NCI-H1694 (cell line): ENCODE results near the gene HSPB8.
"Not testable (repeated sequence)": the region's sequence is repeated elsewhere in the genome, so short reads cannot be mapped to it uniquely, and the experiment has no call there.

Source experiments
- DNase-seq: peaks from one replicate; lab custom pipeline; 2025; lab: John Stamatoyannopoulos, UW

Gene HSPB8

GRCh38 chr12:119206348-119207062 lies 27.8 kb downstream of the HSPB8 start:
- peak; percentile 33 for DNase-seq

- DNase-seq: no peak
Observed at GRCh38 chr12:119207063-119207560, 28.4 kb downstream of the HSPB8 start.

DNA sequence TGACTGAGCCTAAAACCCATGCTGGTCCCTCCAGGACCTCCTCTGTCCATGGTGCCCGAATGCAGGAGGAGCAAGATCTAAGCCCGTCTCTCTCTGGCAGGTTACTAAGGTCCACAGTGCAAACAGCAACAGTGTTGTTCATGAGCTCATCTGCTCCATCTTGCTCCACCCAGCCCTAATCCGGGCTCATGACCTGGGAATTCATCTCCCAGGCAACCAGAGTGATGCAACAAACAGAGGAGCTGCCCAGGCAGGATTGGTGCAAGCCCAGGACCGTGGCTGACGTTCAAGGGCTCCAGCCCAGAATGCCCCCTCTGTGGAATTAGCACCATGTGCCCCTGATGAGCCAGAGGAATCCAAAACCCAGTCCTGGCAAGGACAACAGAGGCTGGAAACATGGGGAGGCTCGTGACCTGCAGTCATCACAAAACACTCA lies 29.9 kb downstream of the HSPB8 start:
- no peak for DNase-seq

GRCh38 chr12:119211884-119212283 lies 33.2 kb downstream of the HSPB8 start:
- no peak for DNase-seq

DNA sequence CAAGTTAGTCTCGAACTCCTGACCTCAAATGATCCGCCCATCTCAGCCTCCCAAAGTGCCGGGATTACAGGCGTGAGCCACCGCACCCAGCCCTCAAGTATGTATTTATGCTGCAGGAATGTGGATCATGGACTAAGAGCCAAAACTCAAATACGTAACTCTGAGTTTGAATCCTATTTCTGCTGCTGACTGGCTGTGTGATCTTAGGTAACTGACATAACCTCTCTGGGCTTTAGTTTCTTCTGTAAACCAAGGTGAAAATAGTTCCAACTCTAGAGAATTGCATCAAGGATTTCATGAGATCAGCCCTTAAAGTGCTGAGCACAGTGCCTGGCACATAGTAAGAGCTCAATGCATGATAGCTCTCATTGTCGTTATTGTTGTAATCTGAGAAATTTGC lies 37.4 kb downstream of the HSPB8 start:
- DNase-seq: no peak

DNA sequence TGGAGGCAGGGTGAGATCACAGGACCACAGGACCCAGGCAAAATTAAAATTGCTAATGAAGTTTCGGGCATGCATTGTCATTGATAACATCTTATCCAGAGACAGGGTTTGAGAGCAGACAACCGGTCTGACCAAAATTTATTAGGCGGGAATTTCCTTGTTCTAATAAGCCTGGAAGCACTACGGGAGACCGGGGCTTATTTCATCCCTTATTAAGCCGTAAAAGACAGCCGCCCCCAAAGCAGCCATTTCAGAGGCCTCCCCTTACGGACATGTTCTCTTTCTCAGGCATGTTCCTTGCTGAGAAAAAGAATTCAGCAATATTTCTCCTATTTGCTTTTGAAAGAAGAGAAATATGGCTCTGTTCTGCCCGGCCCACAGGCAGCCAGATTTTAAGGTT lies 40.1 kb downstream of the HSPB8 start:
- DNase-seq: not testable (repeated sequence)

DNA sequence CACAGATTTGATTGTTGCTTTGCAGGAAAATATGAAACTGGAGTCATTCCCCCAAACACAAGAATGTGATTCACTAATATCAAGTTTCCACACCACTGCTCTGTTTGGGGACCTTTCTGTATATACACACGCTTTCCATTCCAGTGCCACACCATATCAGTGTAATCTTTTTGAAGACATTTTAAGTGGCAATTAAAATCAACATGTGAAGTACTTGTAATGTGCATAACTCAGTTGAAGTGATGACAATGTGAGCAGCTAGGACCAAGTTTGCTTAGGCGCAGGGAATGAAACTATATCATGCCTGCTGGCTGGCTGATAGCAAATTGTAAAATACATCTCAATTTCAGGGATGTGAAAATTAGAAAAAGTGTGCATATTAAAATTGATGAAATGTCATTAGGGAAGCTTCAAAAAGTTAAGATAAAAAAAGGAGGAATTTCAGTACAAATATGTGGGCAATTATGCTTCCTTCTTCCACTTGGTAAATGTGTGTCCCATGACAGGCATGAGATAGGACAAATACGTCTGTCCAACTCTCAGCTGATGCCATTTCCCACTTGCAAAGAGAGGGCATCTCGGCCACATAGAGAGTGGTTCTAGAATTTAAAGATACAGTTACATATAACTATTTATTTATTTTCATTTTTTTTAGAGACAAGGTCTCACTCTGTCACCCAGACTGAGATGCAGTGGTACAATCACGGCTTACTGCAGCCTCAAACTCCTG lies 43.7 kb downstream of the HSPB8 start:
- no peak for DNase-seq

GRCh38 chr12:119225454-119225853 lies 46.7 kb downstream of the HSPB8 start:
- DNase-seq: no peak

GRCh38 chr12:119227292-119227691 lies 48.6 kb downstream of the HSPB8 start:
- DNase-seq: no peak

DNA sequence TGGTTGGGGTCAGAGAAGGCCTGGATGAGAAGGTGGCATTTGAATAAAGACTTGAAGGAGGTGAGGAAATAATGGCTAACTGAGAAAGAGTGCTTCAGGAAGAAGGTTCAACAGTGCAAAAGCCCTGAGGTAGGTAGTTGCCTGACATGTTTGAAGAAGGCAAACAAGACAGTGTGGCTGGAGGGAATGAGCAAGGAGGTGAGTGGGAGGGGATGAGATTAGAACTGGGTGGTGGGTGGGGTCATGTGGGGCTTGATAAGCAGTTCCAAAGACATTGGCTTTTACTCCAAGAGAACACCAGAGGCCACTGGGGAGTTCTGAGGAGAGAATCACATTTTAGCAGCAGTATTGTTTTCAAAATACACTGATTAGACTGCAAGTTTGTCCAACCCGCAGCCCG lies 50.5 kb downstream of the HSPB8 start:
- DNase-seq: no peak

DNA sequence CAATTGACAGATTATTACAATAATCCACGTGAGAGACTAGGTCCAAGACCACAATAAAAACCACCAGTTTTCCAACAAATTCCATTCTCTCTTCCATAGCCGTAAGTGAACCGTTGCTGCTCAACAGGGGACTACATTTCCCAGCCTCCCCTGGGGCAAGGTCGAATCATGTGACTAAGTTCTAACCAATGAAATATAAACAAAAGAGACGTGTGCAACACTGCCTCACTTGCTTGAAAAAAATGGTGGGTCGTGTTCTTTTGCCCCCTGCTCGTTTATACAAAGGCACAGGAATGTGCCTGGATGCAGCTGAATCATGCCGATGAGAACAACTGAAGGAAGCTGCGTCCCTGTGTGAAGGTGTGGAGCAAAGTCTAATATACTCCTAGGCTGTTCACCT lies 51.1 kb downstream of the HSPB8 start:
- DNase-seq: peak; percentile 1

GRCh38 chr12:119230807-119231206 lies 52.1 kb downstream of the HSPB8 start:
- DNase-seq: no peak

GRCh38 chr12:119231774-119232173 lies 53.0 kb downstream of the HSPB8 start:
- DNase-seq: no peak

DNA sequence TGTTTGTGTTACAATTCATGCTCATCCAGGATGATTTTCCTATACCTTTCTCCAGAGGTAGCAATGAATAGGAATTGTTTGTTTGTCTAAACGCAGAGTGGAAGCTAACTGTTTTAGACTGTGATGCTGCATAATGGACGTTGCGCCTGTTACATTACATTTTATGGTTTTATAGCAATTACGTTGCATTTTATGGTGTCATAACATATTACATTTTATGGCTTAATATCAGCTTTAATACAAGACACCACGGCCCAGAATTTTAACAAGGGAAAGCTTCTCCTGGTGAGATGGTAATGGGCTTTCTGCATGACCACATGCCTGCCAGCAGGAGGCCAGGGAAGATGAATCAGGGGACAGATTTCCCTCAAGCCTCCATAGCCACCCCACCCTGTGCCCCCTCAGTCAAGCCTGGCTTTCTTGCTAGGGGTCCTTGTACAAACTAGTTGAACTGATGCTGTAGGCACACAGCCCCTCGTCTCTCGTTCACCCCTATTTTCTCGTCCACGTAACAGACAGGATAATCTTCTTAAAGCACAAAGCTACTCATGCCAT lies 56.5 kb downstream of the HSPB8 start:
- no peak for DNase-seq

DNA sequence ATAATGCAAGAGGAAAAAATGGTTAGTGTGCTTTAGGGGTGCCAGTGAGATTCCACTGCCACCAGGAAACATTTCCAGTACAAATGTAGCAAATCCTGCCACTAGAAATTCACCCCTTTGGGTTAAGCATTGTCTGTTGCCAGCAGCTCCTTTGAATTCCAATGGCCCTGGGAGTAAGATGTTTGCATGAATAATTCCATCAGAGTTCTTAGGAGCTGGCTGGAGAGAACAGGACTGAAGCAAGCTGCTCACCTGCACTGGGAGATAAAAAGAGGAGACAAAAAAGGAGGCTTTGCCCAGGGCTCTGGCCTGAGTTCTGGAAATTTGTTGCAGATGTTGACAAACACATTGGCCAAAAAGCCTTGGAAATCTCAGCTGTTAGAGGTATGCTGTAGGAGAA lies 57.6 kb downstream of the HSPB8 start:
- DNase-seq: no peak

GRCh38 chr12:119239040-119239439 lies 60.3 kb downstream of the HSPB8 start:
- DNase-seq: no peak

DNA sequence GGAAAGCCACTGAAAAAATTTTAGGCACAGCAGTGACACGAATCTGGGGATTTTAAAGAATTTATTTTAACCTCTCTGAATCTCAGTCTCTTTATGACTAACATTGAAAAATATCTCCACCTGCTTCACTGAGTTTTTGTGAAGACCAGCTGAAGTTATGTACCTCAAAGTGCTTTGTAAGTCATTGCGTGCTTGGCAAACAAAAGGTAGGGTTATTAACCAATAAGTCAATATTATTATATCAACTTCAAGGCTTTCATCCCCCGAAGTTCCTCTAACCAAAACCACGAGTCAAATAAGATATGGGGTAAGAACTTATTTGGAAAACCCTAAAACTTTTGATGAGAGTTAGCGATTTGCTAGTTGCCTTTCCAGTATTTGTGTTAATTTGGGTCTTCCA lies 62.3 kb downstream of the HSPB8 start:
- no peak for DNase-seq

DNA sequence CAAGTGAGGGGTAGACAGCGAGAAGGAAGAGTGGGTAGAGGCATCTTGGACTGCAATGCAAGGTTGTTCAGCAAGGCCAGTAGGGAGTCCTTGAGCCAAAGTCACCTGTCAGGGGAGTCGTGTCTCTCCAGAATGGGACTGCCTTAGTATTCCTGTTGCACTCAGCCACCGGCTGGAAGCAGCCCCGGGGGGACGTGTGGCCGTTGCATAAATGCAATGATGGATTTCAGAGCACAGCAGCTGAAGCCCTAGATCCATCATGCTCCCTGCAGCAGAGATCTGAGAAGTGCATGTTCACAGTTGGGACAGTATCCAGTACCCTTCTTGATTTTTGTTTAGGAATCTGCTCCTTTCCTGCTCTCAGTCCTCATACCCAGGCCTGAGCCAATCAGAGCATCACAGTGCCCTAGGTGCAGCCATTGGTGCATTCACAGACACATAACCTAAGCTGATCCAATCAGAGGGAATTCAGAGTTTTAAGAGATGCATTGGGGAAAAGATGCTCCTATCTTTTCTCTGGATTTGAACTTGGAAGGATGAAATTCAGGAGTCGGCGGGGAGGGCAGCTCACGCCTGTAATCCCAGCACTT lies 62.9 kb downstream of the HSPB8 start:
- no peak for DNase-seq
